Stimulated activated CD8-positive, alpha-beta memory T cell treated with anti-CD3 and anti-CD28 coated beads, Interleukin-7, amount 100 ng/mL, for 1 hour (primary cell): ENCODE results near the gene LYL1.

Experiments used
- DNase-seq, 2 donors: peaks; one replicate each; pipeline ENCODE4 v3.0.0-alpha.2; 2020; ENCODE audit warnings: low read depth in 2 of 2

The LYL1 gene

DNA sequence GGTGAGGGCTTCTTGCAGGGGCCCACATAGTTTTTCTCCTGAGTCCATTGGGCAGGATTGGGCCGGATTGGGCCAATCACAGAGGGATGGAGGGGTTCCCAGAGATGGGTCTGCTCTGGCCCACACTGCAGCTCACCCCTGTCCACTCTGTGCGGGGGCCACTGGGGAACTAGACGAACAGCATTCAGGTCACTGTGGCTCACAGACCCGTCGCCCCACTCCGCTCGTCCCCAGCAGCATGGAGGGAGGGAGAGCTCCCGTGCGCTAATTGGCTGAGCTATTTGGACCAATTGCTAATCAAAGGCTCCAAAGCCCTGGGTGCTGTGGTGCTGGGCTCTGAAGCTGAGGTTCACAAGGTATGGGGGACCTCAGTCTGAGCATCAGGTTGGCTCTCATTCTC is 26.7 kb upstream of the LYL1 start:
- no peak for DNase-seq

DNA sequence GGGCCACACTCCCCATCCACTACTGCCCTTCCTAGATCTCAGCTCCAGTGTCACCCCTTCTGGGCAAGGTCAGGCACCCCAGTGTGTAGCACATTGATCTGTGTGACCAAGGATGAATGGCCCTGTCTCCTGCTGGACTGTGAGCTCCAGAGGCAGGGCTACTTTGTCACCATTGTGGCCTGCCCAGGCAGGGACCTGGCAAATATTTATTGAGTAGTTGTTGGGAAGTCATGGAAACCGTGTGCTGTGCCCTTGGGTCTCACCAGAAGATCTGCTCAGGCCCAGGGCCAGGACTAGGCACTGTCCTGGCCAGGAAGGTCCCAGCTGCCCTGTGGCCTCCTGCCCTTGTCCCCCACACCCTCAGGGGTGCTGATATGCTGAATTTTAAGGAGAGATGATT is 25.9 kb upstream of the LYL1 start:
- DNase-seq, result no peak

DNA sequence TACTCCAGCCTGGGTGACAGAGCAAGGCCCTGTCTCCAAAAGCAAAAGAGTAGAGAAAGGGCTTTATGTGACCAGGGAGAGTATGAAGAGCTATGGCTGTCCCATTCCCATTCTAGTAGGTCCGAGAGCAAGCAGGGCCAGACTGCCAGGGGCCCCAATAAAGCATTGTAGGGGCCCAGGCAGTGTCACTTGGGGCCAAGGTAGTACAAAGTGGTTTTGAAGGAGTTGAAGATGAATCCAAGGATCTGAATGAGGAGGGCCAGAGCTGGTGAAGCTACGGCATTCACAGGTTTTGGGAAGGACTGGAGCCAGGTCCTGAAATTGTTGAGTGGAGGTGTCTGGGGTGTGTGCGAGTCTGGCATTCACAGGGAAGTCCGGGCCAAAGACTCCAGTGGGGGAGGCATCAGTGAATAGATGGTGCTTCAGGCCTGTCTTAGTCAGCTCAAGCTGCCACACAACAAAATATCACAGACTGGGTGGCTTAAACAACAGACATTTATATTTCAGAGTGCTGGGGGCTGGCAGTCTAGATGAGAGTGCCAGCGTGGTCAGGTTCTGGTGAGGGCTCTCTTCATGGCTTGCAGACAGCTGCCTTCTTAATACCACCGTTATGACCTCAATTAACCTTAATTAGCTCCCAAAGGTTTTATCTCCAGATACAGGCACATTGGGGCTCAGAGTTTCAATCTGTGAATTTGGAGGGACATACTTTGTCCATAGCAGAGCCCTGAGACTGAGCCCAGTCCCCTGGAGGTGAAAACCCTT is 25.3 kb upstream of the LYL1 start:
- DNase-seq, result no peak

DNA sequence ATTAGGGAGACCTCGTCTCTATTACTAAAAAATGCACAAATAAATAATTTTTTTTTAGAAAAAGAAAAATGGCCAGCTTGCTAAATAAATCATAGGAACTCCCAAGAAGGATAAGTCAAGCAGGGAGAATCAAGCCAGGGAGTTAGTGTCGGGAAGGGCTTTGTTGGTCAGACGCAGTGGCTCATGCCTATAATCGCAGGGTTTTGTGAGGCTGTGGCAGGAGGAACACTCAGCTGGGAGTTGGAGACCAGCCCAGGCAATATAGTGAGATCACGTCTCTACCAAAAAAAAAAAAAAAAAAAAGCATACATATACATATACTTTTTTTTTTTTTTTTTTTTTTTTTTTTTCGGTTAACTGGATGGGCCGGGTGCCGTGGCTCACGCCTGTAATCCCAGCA is 24.4 kb upstream of the LYL1 start:
- no peak for DNase-seq

DNA sequence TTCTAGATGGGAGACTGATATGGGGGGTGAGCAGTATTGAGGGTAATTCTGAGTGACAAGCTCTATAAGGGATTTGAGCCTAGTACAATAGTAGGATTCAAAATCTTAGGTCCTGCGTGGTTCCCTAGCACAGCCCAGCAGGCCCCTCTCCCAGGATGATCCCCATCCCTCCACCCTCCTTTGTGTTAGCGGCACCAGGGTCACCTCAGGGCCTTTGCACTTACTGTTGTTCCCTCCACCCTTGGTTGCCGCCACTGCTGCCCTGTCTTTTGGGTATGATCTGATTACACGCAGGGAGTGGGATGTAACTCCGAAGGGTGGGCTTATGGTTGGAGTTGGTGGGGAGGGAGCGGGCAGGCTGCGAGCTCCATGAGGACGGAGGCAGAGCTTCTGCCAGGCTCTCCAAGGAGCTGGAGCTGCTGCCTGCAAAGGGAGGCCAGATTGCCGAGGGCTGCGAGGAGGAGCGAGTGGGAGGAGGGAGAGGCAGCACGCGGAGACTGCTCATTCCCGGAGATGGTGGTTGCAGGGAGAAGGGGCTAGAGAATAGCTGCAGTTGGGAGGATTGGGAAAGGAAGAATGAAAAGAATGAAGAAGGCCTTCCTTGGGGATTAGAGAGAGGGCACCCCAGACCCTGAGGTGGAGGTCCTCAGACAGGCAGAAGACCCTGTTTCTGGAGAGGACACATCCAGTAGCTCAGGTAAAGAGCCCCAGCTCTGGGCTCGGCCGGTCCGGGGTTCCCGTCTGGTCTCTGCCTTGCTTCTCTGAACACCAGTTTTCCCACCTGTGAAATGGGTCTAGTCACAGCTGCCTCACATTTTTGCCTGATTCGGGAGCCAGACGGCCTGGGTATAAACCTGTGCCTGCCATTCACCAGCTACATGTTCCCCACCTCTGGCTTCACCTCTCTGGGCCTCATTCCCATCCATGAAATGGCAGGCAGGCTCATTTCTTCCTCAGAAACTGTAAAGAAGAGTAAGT is 20.6 kb upstream of the LYL1 start:
- DNase-seq, result no peak

DNA sequence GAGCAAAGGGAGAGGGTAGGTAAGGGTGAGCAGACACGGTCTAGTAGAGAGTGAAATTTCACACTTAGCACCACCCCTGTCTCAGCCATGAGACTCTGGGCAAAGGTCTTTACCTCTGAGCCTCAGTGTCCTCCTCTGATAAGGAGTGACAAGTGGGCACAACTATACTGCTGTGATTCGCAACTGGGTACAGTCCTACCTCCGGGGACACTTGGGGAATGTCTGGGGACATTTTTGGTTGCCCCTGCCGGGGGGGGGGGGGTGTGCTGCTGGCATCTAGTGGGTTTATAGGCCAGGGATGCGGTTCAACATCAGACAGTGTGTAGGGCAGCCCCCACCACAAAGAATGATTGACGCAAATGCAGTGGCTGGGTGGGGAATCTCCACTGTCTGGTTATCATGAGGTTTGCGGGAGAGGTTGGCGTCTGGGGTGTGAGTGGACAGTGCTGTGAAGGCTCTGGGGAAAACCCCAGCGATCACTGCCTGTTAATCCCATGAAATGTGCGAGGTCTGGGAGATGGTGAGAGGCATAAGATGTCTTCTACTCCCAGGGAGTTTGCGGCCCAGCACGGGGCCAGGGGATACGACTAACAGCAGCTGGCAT is 19.7 kb upstream of the LYL1 start:
- DNase-seq, result no peak

DNA sequence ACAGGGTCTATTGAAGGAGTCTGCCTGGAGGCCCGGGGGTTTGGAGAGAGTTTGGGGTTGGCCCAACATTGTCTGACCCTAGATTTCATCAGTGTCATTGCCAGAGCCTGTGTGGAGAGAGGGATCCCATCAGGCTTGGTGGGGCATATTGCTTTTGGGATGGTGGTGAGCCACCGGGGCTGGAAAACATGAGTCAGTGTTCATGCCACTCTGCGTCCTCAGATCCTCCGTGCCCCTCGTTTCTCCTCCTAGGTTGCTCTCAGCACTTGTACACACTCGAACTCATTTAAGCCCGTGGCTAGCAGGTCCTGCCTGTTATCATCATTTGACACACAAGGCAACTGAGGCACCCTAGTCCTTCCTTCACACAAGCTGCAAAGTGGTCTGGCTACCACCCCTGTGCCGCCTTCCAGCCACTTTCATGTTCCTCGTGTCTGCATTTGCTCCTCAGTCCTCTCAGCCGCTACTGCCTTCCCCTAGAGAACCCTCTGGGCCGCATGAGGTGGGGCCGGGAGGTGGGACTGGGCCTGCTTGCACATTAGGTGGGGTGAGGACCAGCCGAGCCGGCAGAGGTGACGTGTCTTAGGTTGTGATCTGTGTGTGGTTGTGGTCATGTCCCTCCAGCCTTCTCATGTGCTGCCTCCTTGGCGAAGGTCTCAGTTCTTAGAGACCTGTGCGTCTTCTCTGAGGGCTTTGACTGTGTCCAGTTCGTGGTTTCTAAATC is 19.1 kb upstream of the LYL1 start:
- no peak for DNase-seq

DNA sequence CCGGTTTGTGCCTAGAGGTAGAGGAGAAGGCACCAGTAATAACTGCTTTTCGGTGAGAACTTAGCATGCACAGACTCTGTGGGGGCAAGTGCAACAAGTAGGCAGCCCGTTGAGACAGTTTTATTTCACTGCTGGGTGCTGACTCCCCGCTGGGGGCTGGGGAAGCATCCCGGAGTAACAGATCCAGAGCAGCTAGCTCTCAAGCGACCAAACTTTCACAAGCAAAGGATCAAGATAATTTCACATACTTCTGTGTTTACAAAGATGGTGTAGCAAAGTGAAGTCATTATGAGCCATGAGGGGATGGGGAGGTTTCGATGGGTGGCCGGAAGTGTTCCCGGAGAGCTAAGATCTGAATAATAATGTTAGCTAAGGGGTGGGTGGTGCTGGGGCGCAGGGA is 18.2 kb upstream of the LYL1 start:
- DNase-seq, result no peak

DNA sequence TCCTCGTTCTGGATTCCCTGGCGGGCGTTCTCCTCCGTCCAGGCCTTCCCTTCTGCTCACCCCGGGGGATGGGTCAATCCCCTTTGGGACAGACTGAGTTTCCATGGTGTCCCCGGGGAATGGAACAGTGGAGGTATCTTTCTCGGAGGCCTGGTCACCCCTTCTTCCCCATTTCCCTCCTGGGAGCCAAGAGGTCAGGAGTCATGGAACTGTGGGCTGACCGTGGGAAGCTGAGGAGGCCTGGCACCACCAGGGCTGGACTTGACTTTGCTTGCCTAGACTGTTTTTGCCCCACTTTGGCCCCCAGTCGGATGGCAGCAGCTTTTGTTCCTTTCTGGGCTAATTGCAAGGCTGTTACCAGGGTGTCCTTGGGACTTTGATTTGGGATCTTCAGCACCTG is 17.4 kb upstream of the LYL1 start:
- no peak for DNase-seq

DNA sequence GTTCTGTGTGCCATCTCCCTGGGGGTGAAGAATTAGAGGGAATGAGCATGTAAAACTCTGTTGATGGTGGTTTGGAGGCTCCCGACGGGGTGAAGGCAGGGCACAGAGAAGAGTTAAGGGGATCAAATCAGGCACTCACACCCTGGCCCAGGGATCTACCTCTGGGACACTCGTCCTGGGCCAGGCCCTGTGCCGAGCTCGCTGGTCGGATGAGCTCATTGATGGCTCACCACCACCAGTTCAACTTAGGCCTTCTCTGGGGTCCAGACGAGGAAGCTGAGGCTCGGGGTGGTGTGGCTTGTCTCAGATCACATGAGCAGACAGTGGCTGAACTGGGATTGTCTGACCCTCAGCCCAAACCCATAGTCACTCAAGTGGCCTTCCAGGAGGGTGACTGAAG is 17.0 kb upstream of the LYL1 start:
- no peak for DNase-seq

DNA sequence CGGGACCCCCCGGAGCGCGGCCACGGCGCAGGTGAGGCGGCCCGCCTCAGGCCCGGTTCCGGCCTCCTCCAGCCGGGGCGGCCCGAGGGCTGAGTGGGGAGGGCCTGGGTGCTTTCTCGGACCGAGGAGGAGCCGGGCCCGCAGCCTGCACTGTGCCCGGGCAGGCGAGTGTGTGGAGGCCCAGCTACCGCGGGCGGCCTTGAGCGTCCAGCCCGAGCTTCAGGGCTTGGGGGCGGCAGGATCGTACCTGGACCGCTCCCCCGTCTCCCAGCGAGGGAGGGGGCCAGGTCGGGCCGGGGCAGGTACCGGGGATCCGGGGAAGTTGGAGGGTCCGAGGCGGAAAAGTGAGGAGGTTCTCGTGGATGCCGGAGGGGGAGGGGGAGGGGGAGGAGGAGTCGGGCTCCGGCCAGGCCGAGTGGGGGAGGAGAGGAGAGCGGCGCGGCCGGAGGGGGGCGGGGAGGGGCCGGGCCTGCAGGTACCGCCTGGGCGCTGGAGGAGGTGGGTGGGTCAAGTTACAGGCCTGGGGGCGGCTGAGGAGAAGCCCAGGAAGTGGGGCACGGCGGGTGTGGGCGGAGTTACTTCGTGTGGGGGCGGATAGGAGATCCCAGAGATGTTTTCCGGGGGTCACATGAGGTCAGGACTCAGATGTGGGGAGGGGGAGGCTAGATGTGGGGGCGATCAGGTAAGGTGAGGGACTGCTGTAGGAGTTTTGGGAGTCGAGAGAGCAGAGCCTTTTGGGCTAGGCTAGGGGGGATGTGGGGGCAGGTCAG is 16.0 kb upstream of the LYL1 start:
- DNase-seq, result no peak

DNA sequence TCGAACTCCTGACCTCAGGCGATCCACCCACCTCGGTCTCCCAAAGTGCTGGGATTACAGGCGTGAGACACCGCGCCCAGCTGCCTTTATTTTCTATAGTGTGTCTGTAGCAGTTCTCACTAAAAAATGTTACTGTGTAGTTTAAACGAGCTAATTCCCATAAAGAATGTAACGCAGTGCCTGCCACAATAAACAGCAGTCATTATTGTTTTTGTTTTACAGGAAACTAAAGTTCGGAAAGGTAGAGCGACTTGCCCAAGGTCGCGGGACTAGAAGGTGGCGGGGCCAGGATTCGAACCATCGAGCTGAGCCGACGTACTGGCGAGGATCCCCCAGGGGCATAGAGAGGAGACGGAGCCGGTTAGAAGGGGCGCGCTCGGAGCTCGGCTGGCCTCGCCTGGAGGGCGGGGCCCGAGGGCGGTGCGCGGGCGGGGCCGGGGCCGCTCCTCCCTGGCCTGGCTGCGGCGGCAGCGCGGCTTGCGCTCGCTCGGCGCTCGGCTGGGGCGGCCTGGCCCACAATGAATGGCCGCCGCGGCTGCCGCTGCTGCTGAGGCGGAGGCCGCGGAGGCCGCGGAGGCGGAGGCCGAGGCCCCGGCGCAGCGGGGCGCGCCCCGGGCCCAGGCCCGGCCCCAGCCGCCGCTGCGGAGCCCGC is 15.2 kb upstream of the LYL1 start, which contains the start of gene NACC1:
Gene NACC1, plus strand, starts transcription at position 493 of the 652 bp plus-strand sequence. CDS start 16,944 bp downstream, outside the sequence.
- peak; percentile 71 to 79 for DNase-seq

DNA sequence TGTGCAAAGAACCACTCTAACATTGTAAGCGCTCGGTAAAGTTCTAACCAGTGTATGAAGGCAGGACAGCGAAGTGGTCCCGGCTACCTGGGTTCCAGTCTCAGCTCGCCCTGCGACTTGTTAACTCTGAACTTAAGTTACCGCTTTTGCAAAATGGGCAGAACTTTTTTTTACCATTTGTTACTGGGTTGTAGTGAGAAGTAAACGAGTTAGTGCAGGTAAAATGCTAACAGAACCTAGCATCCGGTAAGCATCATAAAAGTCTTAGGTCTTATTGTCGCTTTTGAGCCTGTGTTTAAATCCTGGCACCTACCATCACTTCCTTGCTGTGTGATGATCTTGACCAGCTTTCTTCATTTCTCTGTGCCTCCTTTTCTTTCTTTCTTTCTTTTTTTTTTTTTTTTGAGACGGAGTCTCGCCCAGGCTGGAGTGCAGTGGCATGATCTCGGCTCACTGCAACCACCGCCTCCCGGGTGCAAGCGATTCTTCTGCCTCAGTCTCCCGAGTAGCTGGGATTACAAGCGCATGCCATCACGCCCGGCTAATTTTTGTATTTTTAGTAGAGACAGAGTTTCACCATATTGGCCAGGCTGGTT is 14.6 kb upstream of the LYL1 start:
- DNase-seq, result no peak

DNA sequence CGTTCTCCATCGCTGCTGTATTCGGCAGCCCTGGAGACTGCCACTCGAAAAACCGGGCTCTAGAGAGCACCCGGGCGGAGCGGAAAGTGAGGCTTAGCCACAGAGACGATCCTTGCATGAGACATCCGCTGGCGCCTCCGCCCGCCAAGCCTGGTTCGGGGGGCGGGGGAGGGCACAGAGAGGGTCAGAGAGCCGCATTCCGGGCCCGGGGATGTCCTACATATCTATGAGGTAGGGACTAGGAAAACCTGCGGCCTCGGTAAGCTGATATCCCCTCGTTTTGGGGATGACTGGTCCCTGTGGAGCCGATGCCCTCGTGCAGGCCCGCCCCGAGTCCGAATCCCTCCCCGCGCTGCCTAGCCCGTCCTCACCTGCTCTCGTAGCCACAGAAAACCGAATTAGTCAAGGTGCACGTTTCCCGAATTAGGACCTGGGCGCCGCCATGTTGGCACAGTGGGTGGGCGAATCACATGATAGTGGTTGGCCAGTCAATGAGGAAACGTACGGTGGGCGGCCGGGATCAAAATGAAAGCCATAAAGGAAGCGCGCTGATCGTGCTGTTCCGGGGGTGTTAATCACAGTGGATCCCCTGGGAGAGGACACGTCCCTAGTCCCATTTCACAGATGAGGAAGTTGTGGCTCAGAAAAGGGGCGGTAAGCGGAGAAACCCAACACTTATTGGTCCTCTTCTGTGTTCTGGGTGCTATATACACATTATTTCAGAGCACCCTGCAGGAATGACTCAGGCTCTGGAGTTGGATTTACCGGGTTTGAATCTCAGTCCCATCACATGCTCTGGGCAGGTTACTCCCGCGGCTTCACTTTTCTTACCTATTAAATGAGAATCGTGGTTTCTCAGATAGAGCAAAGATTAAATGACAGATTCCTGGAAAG is 13.9 kb upstream of the LYL1 start, which contains the start of gene TRMT1:
Gene TRMT1, minus strand, starts transcription at position 459 of the 894 bp plus-strand sequence. Its CDS starts 341 bp downstream, at position 118.
- DNase-seq, result peak; percentile 74 to 77

DNA sequence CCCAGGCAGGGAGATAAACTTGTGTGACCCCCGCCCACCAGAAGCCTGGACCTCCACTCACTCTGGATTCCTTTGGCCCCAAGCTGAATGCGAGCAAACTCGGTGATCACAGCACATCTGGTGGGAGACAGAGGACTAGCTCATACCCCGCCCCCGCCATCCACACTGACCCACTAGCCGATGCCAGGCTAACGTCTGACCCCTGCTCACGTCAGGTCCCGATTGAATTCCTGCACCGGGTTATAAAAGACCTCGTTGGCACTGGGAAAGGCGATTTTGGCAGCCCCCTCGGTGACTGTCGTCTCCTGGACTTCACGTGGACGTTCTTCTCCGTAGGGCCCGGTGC is 13.3 kb upstream of the LYL1 start:
- no peak for DNase-seq

DNA sequence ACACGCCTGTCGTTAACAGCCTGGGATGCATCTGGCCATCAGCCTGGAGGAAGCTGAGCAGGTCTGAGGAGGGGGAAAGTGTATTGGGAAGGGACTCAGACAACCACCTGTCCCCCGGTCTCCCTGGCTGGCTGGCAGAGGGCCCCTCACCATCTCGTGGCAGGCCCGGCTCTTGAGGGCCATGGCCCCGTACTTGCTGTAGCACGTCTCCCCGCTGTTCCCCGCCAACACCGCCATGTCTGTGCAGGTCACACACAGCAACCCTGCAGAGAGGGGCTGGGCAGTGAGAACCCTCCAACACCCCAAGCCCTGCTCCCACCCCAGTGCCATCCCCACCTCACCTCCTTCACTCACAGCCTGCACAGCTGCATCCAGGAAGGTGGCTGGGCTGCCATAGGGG is 9.9 kb upstream of the LYL1 start:
- no peak for DNase-seq

DNA sequence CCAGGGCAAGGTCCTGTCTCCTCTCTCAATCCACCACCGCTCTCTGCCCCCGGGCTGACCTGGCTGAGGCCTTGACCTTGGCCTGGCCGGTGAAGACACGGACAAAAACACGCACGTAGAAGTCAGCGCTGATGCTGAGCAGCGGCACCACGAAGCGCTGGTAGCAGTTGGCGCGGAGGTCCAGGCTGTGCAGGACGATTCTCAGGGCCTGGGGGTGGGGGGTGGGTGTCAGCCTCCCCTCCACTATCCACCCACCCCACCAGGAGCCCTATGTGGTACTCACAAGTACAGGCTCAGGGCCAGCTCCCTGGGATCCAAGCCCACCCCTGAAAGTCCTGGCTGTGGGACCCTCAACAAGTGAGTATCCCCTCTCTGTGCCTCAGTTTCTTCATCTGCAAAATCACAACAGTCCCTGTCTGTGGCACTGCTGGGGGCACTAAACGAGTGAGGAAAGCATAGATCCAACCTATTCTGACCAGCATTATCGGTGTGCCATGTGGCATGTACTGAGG is 7.5 kb upstream of the LYL1 start:
- no peak for DNase-seq

DNA sequence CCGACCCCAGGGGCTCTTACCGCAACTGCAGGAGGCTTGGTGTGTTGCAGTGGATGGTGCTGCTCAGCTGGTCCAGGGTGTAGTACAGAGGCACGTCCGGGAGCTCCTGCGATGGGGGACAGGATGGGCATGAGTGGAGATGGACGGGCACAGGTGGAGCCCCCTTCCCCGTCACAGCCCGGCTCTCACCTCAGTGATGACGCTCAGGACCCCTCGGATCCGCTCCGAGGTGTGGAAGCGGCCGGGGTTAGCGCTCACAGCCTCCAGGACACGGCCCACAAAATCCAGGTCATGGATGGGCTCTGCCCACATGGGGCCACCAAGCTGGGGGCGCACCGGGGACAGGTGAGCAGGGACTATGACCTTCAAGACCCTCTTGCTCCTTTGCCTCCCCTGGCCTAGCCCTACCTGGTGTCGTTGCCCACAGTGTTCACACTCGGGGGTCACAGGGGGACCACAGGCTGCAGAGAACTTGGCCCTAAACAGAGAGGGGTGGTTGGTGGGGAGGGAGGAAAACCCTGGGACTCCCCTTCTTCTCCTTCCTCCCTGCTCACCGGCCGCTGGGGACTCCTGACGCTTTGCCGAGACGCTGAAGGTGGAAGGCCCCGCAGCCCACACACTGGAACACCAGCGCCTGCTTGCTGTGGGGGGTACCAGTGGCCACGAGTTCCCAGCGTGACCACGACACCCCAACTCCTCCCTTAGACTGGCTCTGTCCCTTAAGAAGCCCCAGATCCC is 6.9 kb upstream of the LYL1 start:
- no peak for DNase-seq
